ENCODE data around the gene RBFOX2.

DNA sequence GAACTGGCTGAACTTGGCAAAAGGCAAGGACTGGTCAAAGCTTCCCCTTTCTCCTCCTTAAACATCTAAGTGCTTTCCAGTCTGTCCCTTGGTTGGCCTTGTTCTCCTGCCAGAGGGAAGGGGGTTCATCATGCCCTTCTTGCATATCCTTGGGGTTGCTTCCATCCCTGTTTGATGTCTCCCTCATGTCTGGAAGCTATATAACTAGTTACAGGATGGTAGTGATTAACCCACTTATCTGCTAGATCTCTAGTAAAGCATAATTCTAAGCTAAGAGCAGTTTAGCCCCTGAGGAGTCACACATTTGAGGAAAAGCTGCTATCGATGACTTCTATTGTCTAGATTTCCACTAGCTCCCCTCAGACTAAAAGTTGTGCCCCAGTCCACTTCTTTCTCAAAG is 288.0 kb downstream of the RBFOX2 start:
- no peak for TF ChIP-seq EZH2 (IDR thresholded peaks at IDR 0.05)
- TF ChIP-seq POLR2AphosphoS5 (IDR thresholded peaks at IDR 0.05; ENCODE audit: borderline replicate concordance, low read depth, low read length) = no peak

Data from SK-N-MC (cell line).